HG03175 (cell line): ENCODE data around the gene RELCH.

Experiments used
- ATAC-seq: cut with Tn5 transposase; IDR thresholded peaks from one replicate; pipeline ENCODE4 v1.9.1; 2021; ENCODE audit warnings: mild to moderate bottlenecking, moderate library complexity; ENCODE audit not compliant: unreplicated experiment

The RELCH gene

DNA sequence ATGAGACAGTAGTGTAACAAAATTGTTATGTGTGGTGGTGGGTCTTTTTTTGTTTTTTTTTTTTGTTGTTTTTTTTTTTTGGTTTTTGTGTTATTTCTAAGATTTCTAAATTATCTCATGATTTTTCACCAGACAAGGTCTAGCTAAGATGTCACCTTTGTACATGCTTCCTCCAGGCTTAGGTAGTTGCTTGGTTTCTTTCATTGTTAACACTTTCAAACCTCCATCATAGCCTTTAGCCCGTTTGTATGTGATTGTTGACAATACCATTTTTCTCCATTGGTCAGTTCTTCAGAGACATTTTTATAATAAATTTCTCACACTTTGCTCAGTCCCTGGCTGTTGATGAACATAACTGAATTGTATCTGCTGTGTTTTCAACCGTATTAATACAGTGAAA lies 2.2 kb downstream of the RELCH start:
- no peak for ATAC-seq

DNA sequence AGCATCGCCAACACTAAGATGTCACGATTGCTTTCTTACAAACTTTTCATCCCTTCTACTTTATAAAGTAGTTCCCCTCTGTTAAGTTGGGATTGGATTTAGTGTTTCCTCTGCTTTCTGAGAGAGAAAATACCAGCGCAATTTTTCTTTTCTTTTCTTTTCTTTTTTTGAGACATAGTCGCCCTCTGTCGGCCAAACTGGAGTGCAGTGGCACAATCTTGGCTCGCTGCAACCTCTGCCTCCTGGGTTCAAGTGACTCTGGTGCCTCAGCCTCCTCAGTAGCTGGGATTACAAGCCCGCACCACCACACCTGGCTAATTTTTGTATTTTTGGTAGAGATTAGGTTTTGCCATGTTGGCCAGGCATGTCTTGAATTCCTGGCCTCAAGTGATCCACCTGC lies 9.0 kb downstream of the RELCH start:
- no peak for ATAC-seq

GRCh38 chr18:62196980-62197379 lies 9.9 kb downstream of the RELCH start:
- no peak for ATAC-seq

DNA sequence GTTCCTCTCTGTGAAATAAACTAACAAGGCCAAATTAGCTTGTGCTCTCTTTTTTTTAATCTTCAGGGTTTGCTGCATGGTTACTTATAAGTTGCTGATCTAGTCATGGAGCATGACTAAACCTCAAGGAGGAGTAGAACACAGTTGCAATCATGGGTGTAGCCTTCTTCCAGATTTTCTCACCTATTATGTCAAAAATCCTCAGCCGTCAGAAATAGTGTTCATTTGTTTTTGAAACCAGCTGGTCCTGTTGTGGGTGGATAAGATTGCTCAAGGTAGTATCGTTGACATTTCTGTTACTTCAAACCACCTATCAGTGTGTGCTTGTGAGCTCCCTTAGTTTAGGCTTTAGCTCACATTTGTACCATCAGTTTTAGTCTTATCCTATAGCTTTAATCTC lies 11.2 kb downstream of the RELCH start:
- no peak for ATAC-seq

DNA sequence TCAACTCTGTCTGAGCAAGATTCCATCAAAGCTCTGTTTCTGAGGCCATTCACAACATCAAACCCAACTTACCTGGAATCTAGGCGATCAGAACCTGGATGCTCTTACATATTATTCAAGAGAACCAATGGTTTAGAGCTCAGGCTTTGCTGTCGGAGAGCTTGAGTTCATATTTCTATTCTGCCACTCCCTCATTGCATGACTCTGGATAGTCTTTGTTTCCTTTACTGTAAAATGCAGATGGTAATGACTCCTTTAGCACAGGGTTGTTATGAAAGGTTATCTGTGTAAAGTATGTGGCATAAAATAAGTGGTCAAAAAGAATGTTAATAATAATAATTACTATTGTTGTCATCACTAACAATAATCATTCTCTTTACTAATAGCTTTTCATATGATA lies 12.6 kb downstream of the RELCH start:
- no peak for ATAC-seq

- no peak for ATAC-seq
Observed at GRCh38 chr18:62200121-62200914, 13.3 kb downstream of the RELCH start.

GRCh38 chr18:62201870-62202269 lies 14.8 kb downstream of the RELCH start:
- ATAC-seq, result no peak

DNA sequence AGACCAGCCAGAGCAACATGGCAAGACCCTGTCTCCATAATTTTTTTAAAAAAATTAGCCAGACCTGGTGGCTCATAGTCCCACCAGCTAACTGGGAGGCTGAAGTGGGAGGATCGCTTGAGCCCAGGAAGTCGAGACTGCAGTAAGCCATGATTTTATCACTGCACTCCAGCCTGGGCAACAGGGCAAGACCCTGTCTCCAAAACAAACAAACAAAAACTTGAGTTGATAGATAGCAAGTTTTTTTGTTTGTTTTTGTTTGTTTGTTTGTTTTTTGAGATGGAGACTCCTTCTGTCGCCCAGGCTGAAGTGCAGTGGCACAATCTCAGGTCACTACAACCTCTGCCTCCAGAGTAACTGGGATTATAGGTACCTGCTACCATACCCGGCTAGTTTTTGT lies 18.8 kb downstream of the RELCH start:
- no peak for ATAC-seq

DNA sequence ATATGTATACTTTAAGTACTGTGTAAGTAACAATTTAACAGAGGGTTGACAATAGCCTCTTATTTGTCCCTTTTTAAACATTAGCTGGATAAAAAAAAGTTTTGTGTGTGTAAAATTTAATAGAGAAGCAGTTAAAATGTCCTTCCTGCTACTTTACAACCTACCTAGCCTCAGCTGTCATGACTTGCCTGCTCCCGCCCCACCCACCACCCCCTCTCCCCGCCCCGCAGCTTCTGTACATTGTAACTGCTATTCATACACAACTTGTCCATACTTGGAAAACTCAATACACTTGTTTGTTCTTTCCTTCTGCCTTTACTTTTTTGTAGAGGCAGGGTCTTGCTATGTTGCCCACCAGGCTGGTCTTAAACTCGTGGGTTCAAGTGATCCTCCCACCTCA lies 19.5 kb downstream of the RELCH start:
- ATAC-seq, result no peak

DNA sequence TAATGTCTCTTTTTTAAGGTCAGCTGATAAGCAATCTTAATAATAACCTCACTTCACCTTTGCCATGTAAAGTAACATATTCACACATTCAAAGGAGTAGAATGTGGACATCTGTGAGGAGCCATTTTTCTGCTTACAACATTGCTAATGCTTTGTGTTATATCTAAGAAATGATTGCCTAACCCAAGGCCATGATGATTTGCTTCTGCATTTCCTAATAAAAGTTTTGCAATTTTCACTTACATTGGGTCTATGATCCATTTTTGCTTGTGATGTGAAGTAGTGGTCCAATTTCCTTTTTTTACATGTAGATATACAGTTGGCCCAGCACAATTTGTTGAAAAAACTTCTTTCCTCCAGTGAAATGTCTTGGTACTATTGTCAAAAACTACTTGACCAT lies 22.0 kb downstream of the RELCH start:
- no peak for ATAC-seq

GRCh38 chr18:62210138-62210537 lies 23.1 kb downstream of the RELCH start:
- no peak for ATAC-seq

DNA sequence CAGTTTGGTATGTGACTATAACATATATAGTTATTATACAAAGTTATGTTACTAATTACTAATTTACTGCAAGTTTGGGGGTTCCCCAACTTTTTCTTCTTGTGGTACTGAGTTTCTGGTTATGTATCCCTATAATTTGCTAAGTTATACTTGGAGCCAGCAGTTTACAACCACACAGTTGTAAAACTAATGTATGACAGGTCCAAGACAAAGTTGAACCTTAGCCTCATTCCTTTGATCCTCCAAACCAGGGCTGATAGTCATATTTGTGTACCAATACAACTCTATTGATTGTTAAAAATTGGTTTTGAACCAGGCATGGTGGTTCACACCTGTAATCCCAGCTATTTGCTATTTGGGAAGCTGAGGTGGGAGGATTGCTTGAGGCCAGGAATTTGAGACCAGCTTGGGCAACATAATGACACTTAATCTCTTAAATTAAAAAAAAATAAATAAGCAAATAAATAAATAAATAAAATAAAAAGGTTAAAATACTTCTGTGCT lies 24.3 kb downstream of the RELCH start:
- no peak for ATAC-seq

- no peak for ATAC-seq
Observed at GRCh38 chr18:62214790-62215189, 27.7 kb downstream of the RELCH start.

- ATAC-seq, result no peak
Observed at GRCh38 chr18:62224229-62224628, 37.2 kb downstream of the RELCH start.

DNA sequence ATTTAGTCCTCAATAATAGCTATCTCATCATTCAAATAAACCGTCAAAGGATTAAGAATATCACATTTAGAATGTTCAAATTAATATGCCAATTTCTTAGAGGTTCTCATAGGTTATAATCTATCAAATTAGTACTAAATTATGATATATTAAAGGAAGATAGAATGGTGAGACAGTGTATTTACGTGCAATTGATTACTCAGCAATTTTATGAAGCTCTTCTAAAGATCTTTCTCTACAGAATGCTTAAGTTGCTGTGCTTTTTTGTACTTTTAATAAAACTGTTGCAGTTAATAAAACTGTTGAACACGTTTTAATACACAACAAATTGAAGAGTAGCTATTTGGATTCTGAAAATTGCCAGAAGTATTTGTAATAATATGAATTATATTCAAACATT lies 39.0 kb downstream of the RELCH start:
- ATAC-seq, result no peak

- ATAC-seq, result no peak
Observed at GRCh38 chr18:62236252-62236651, 49.2 kb downstream of the RELCH start.

- no peak for ATAC-seq
Observed at GRCh38 chr18:62239475-62239874, 52.4 kb downstream of the RELCH start.

- no peak for ATAC-seq
Observed at GRCh38 chr18:62242955-62243354, 55.9 kb downstream of the RELCH start.

DNA sequence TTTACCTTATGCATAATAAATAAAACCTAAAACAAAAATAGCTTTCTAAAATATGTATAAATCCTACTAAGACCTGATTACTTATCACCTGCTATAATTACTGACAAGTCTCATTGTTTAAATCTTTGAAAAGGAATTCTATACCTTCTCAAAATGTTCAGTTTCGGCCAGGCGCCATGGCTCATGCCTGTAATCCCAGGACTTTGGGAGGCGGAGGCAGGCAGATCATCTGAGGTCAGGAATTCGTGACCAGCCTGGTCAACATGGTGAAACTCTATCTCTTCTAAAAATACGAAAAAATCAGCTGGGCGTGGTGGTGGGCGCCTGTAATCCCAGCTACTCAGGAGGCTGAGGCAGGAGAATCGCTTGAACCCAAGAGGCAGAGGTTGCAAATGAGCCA lies 58.1 kb downstream of the RELCH start:
- no peak for ATAC-seq

- ATAC-seq, result no peak
Observed at GRCh38 chr18:62245699-62246098, 58.6 kb downstream of the RELCH start.

GRCh38 chr18:62248313-62248712 lies 61.3 kb downstream of the RELCH start:
- ATAC-seq, result no peak

DNA sequence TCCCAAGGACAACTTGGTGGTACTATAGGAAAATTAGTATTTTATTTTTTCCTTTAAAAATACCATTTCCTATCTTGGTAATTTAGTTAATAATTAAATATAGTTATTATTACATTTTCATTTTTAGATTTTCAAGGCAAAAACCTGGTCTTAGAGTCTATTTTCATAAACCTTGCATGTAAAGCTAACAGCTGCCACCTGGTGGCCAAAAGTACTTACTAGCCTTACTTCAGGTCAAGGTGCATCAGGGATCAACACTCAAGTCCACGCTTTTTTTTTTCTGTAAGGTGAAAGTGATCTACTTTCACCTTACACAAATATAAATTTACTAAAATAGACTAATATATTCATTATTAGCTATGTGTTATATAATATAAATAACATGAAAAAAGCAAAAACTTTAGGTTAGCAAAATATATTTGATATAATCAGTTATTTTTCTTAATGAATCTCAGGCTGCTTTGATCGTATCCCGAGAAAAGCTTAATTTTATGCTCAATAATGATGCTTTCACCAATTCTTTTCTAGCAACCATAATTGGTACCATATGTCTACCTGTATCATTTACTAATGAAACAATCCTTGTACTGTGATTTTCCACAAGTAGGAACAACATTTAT lies 62.5 kb downstream of the RELCH start:
- peak; percentile 78 for ATAC-seq

- ATAC-seq, result no peak
Observed at GRCh38 chr18:62250475-62250874, 63.4 kb downstream of the RELCH start.
